RPMI7951 (cell line): ENCODE measurements around the gene SSH2. TPM values are rescaled to one million over a fixed set of nuclear protein-coding genes. Genes with fewer than 3 reads are reported as not detected.
"Not testable (repeated sequence)": the region's sequence is repeated elsewhere in the genome, so short reads cannot be mapped to it uniquely, and the experiment has no call there.

Experiments used
- DNase-seq: peaks from one replicate; pipeline ENCODE4 v3.0.0-alpha.2; 2012; ENCODE audit warnings: low read depth
- total RNA-seq: library from RNA; depleted of rRNA; stranded (reverse); fragments of >200 nt; shearing (Covaris generic); gene quantifications from 2 replicates; pipeline ENCODE4 v1.2.3, GENCODE V29; 2014

Gene SSH2
- total RNA-seq, 1 experiment from 2014 or later = 8.7 TPM

- no peak for DNase-seq
These were observed 48.8 kb downstream of the SSH2 start for GRCh38 chr17:29881256-29881655.

- DNase-seq = peak; percentile 3
These were observed 50.0 kb downstream of the SSH2 start for GRCh38 chr17:29880031-29880430.

- no peak for DNase-seq
These were observed 55.0 kb downstream of the SSH2 start for GRCh38 chr17:29874931-29875596.

- DNase-seq = not testable (repeated sequence)
These were observed 55.7 kb downstream of the SSH2 start for GRCh38 chr17:29874358-29874757.

- no peak for DNase-seq
These were observed 56.6 kb downstream of the SSH2 start for GRCh38 chr17:29873476-29873875.

- peak; percentile 10 for DNase-seq
These were observed 59.1 kb downstream of the SSH2 start for GRCh38 chr17:29870836-29871465.

- no peak for DNase-seq
These were observed 62.3 kb downstream of the SSH2 start for GRCh38 chr17:29867643-29868181.

GRCh38 chr17:29866746-29867404 lies 63.2 kb downstream of the SSH2 start:
- DNase-seq = no peak

GRCh38 chr17:29864615-29865014 lies 65.4 kb downstream of the SSH2 start:
- no peak for DNase-seq

- DNase-seq = not testable (repeated sequence)
These were observed 65.9 kb downstream of the SSH2 start for GRCh38 chr17:29864123-29864522.

GRCh38 chr17:29862951-29863350 lies 67.1 kb downstream of the SSH2 start:
- no peak for DNase-seq

- DNase-seq = no peak
These were observed 67.9 kb downstream of the SSH2 start for GRCh38 chr17:29862127-29862526.

- DNase-seq = not testable (repeated sequence)
These were observed 70.6 kb downstream of the SSH2 start for GRCh38 chr17:29859445-29859844.

GRCh38 chr17:29857823-29858222 lies 72.2 kb downstream of the SSH2 start:
- no peak for DNase-seq

- not testable (repeated sequence) for DNase-seq
These were observed 72.9 kb downstream of the SSH2 start for GRCh38 chr17:29857105-29857504.

- DNase-seq = no peak
These were observed 74.3 kb downstream of the SSH2 start for GRCh38 chr17:29855686-29856085.

- no peak for DNase-seq
These were observed 81.3 kb downstream of the SSH2 start for GRCh38 chr17:29848737-29849136.

GRCh38 chr17:29847527-29848400 lies 82.3 kb downstream of the SSH2 start:
- DNase-seq = no peak

- DNase-seq = no peak
These were observed 82.9 kb downstream of the SSH2 start for GRCh38 chr17:29847118-29847517.

GRCh38 chr17:29846298-29846697 lies 83.7 kb downstream of the SSH2 start:
- no peak for DNase-seq

- DNase-seq = peak; percentile 13
These were observed 85.5 kb downstream of the SSH2 start for GRCh38 chr17:29844339-29845048.
